ENCODE data around the gene MYH11.
"Not testable (repeated sequence)": the region's sequence is repeated elsewhere in the genome, so short reads cannot be mapped to it uniquely, and the experiment has no call there.

Gene MYH11

DNA sequence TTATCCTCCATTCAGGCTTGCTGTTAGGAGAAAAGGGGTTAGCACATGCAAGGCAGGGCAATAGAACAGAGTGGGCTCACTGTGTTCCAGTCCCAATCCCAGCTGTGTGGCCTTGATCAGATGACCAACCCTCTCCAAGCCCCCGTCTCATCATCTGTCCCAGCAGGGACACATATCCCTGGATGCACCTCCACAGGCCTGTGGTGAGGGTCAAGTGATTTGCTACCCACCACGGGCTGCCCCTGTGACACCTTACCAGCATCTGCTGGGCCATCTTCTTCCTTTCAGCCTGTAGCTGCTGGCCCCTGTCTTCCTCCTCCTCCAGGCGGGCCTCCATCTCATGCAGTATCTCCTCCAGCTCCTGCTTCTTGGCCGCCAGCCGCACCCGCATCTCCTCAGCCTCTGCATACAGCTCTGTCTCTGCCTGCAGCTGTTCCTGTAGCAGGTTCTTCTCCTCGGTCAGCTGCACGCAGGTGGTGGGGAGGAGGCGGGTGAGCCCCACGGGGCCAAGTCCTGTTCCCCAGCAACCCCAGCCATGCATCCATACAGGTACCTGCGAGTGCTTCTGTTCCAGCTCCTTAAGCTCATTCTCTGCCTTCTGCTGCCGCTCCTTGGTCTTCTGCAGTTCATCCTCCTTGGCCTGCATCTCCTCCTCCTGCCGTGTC lies 115.5 kb downstream of the MYH11 start:
- no peak overlapping the region for H3K9ac ChIP-seq (ENCODE audit: low read depth, low read length)
- H3K36me3 ChIP-seq (ENCODE audit: insufficient read depth, low read depth, low read length): no peaks in the 10 kb centered on the region
- H3K9me3 ChIP-seq (ENCODE audit: insufficient read depth, low read depth, low read length): no peaks in the 10 kb centered on the region
- H3K4me1 ChIP-seq (ENCODE audit: insufficient read depth, low read length): no peaks in the 10 kb centered on the region; the same call in 1 of the 2 replicates
- H3K27me3 ChIP-seq (ENCODE audit: insufficient read depth, low read length): no peaks in the 10 kb centered on the region
- no peak overlapping the region for H3K27ac ChIP-seq (ENCODE audit: low read length)
- no peak overlapping the region for H3K4me3 ChIP-seq (ENCODE audit: low read length)

DNA sequence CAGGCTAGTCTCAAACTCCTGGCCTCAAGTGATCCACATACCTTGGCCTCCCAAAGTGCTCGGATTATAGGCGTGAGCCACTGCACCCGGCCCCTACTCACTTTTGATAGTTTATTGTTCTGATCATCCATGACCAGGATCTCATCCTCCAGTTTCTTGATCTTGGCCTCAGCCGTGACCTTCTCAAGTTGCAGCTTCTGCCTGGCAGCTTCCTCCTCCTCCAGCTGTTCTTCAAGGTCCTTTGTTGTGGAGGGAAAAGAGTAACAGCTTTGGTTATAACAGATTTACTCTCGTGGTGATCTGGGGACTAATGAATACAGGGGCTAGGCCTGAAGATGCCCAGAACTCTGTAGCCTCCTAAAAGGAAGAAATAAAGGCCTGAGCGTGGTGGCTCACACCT lies 116.9 kb downstream of the MYH11 start:
- Histone ChIP-seq H3K4me1 (ENCODE audit: insufficient read depth, low read length) (no peaks in the 10 kb centered on the region; the same call in 1 of the 2 replicates), H3K4me3 (ENCODE audit: low read length) (no peak overlapping the region), H3K9ac (ENCODE audit: low read depth, low read length) (no peak overlapping the region), H3K27ac (ENCODE audit: low read length) (no peak overlapping the region), H3K36me3 (ENCODE audit: insufficient read depth, low read depth, low read length) (no peaks in the 10 kb centered on the region), H3K27me3 (ENCODE audit: insufficient read depth, low read length) (no peaks in the 10 kb centered on the region), H3K9me3 (ENCODE audit: insufficient read depth, low read depth, low read length) (no peaks in the 10 kb centered on the region)

DNA sequence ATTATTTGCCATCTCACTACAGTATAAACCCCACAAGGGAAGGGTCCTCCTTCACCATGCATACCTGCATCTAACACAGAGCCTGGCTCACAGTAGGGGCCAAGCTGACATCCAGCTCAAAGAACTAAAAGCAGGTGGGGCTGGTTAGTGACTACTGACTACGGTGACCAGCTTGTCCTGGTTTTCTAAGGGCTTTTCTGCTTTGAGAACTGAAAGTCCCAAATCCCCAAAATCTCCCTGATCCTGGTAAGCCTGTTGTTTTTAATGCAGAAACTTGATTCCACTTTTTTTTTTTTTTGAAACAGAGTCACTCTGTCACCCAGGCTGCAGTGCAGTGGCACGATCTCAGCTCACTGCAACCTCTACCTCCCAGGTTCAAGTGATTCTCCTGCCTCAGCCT lies 117.4 kb downstream of the MYH11 start:
- H3K9ac ChIP-seq (ENCODE audit: low read depth, low read length): no peak overlapping the region
- no peak overlapping the region for H3K4me3 ChIP-seq (ENCODE audit: low read length)
- H3K4me1 ChIP-seq (ENCODE audit: insufficient read depth, low read length): no peaks in the 10 kb centered on the region
- H3K27me3 ChIP-seq (ENCODE audit: insufficient read depth, low read length): no peaks in the 10 kb centered on the region
- no peaks in the 10 kb centered on the region for H3K9me3 ChIP-seq (ENCODE audit: insufficient read depth, low read depth, low read length)
- no peak overlapping the region for H3K27ac ChIP-seq (ENCODE audit: low read length)
- H3K36me3 ChIP-seq (ENCODE audit: insufficient read depth, low read depth, low read length): no peaks in the 10 kb centered on the region

DNA sequence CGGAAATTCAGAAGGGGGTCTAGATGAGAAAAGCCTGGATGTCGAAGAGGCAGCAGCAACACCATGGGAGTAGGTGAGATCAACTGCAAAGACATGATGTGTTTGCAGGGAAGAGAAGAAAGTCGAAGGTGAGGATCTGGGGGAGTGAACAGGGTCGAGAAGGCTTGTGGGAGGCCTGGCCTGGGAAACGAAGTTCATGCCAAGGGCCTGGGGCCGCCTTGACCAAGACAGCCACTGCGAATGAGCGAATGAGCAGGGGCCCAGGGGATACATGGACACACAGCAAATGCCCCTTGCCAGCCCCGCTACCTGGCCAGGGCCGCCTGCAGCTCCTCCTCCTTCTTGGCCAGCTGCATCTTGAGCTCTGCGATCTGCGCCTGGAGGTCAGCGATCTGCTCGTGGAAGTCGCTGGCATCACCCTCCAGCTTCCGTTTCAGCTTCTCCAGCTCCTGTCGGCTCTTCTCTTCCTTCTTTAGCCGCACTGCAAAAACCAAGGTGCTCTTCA lies 119.6 kb downstream of the MYH11 start:
- H3K27ac ChIP-seq (ENCODE audit: low read length): no peak overlapping the region

GRCh38 chr16:15736529-15736928 lies 120.3 kb downstream of the MYH11 start:
- no peak overlapping the region for H3K4me3 ChIP-seq (ENCODE audit: low read length)
- H3K9me3 ChIP-seq (ENCODE audit: insufficient read depth, low read depth, low read length): no peaks in the 10 kb centered on the region
- no peak overlapping the region for H3K9ac ChIP-seq (ENCODE audit: low read depth, low read length)
- H3K27me3 ChIP-seq (ENCODE audit: insufficient read depth, low read length): no peaks in the 10 kb centered on the region
- H3K36me3 ChIP-seq (ENCODE audit: insufficient read depth, low read depth, low read length): no peaks in the 10 kb centered on the region
- H3K4me1 ChIP-seq (ENCODE audit: insufficient read depth, low read length): no peaks in the 10 kb centered on the region
- no peak overlapping the region for H3K27ac ChIP-seq (ENCODE audit: low read length)

More for the DNA sequence above, 119.6 kb downstream of the MYH11 start:
- H3K4me1 ChIP-seq (ENCODE audit: insufficient read depth, low read length): no peaks in the 10 kb centered on the region
- no peak overlapping the region for H3K9ac ChIP-seq (ENCODE audit: low read depth, low read length)
- H3K4me3 ChIP-seq (ENCODE audit: low read length): no peak overlapping the region
- no peaks in the 10 kb centered on the region for H3K9me3 ChIP-seq (ENCODE audit: insufficient read depth, low read depth, low read length)
- no peaks in the 10 kb centered on the region for H3K27me3 ChIP-seq (ENCODE audit: insufficient read depth, low read length)
- no peaks in the 10 kb centered on the region for H3K36me3 ChIP-seq (ENCODE audit: insufficient read depth, low read depth, low read length)

- Histone ChIP-seq H3K27me3 (ENCODE audit: insufficient read depth, low read length) (no peaks in the 10 kb centered on the region), H3K9ac (ENCODE audit: low read depth, low read length) (no peak overlapping the region), H3K27ac (ENCODE audit: low read length) (no peak overlapping the region), H3K4me1 (ENCODE audit: insufficient read depth, low read length) (no peaks in the 10 kb centered on the region), H3K9me3 (ENCODE audit: insufficient read depth, low read depth, low read length) (no peaks in the 10 kb centered on the region), H3K4me3 (ENCODE audit: low read length) (no peak overlapping the region), H3K36me3 (ENCODE audit: insufficient read depth, low read depth, low read length) (no peaks in the 10 kb centered on the region)
Measured at GRCh38 chr16:15735610-15736009, 121.2 kb downstream of the MYH11 start.

GRCh38 chr16:15732416-15732815 lies 124.4 kb downstream of the MYH11 start:
- Histone ChIP-seq H3K36me3 (ENCODE audit: insufficient read depth, low read depth, low read length) (no peaks in the 10 kb centered on the region), H3K4me3 (ENCODE audit: low read length) (no peak overlapping the region), H3K9me3 (ENCODE audit: insufficient read depth, low read depth, low read length) (no peaks in the 10 kb centered on the region), H3K27ac (ENCODE audit: low read length) (no peak overlapping the region), H3K4me1 (ENCODE audit: insufficient read depth, low read length) (no peaks in the 10 kb centered on the region), H3K27me3 (ENCODE audit: insufficient read depth, low read length) (no peaks in the 10 kb centered on the region), H3K9ac (ENCODE audit: low read depth, low read length) (no peak overlapping the region)

GRCh38 chr16:15729152-15729551 lies 127.7 kb downstream of the MYH11 start:
- Histone ChIP-seq H3K27me3 (ENCODE audit: insufficient read depth, low read length) (no peaks in the 10 kb centered on the region), H3K27ac (ENCODE audit: low read length) (no peak overlapping the region), H3K9me3 (ENCODE audit: insufficient read depth, low read depth, low read length) (no peaks in the 10 kb centered on the region), H3K4me3 (ENCODE audit: low read length) (no peak overlapping the region), H3K9ac (ENCODE audit: low read depth, low read length) (no peak overlapping the region), H3K36me3 (ENCODE audit: insufficient read depth, low read depth, low read length) (peaks cover 10% of the 10 kb centered on the region), H3K4me1 (ENCODE audit: insufficient read depth, low read length) (no peaks in the 10 kb centered on the region)

DNA sequence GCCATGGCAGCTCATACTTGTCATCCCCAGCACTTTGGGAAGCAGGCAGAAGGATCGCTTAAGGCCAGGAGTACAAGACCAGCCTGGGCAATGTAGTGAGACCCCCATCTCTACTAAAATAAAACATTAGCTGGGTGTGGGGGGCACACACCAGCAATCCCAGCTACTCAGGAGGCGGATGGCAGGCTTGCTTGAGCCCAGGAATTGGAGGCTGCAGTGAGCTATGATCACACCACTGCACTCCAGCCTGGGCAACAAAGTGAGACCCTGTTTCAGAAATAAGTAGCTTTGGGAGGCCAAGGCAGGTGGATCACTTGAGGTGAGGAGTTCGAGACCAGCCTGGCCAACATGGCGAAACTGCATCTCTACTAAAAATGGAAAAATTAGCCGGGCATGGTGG lies 129.1 kb downstream of the MYH11 start:
- not testable (repeated sequence) for H3K4me1 ChIP-seq (ENCODE audit: insufficient read depth, low read length); H3K36me3 ChIP-seq (ENCODE audit: insufficient read depth, low read depth, low read length); H3K9me3 ChIP-seq (ENCODE audit: insufficient read depth, low read depth, low read length); H3K4me3 ChIP-seq (ENCODE audit: low read length); H3K27me3 ChIP-seq (ENCODE audit: insufficient read depth, low read length); H3K27ac ChIP-seq (ENCODE audit: low read length); H3K9ac ChIP-seq (ENCODE audit: low read depth, low read length)

GRCh38 chr16:15726715-15727114 lies 130.1 kb downstream of the MYH11 start:
- H3K27ac ChIP-seq (ENCODE audit: low read length): no peak overlapping the region
- no peaks in the 10 kb centered on the region for H3K4me1 ChIP-seq (ENCODE audit: insufficient read depth, low read length)
- H3K27me3 ChIP-seq (ENCODE audit: insufficient read depth, low read length): no peaks in the 10 kb centered on the region
- no peaks in the 10 kb centered on the region for H3K9me3 ChIP-seq (ENCODE audit: insufficient read depth, low read depth, low read length)
- H3K9ac ChIP-seq (ENCODE audit: low read depth, low read length): no peak overlapping the region
- H3K36me3 ChIP-seq (ENCODE audit: insufficient read depth, low read depth, low read length): peaks cover 10% of the 10 kb centered on the region
- H3K4me3 ChIP-seq (ENCODE audit: low read length): no peak overlapping the region

DNA sequence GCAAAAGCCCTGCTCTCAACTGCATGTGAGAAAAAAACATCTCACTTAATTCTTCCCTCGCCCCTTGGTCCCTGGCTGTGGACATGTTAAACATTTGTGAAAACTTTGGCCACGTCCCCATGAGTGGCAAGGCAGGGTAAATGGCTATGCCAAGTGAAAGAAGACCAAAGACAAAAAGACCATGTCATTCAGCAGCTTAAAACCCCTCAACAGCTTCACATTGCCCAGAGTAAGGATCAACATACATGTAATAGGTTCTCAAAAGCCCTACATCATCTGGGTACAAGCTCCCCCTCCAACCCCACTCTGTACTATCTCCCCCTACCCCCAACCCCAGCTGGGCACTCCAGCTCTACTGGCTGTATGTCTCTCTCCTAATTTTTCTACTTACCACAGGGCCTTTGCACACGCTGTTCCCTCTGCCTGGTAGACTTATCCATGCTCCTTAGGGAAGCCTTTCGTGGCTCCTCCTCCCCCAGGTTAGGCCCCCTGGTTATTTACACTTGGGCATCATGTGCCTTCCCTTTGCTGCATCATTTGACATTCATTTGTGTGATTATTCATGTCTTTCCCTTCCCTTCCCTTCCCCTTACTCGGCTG lies 131.1 kb downstream of the MYH11 start:
- no peaks in the 10 kb centered on the region for H3K4me1 ChIP-seq (ENCODE audit: insufficient read depth, low read length)
- no peaks in the 10 kb centered on the region for H3K9me3 ChIP-seq (ENCODE audit: insufficient read depth, low read depth, low read length)
- no peak overlapping the region for H3K27ac ChIP-seq (ENCODE audit: low read length)
- no peak overlapping the region for H3K9ac ChIP-seq (ENCODE audit: low read depth, low read length)
- H3K36me3 ChIP-seq (ENCODE audit: insufficient read depth, low read depth, low read length): peaks cover 10% of the 10 kb centered on the region
- no peaks in the 10 kb centered on the region for H3K27me3 ChIP-seq (ENCODE audit: insufficient read depth, low read length)
- H3K4me3 ChIP-seq (ENCODE audit: low read length): no peak overlapping the region

GRCh38 chr16:15723808-15724207 lies 133.0 kb downstream of the MYH11 start:
- no peak overlapping the region for H3K27ac ChIP-seq (ENCODE audit: low read length)
- no peaks in the 10 kb centered on the region for H3K4me1 ChIP-seq (ENCODE audit: insufficient read depth, low read length)
- no peak overlapping the region for H3K9ac ChIP-seq (ENCODE audit: low read depth, low read length)
- H3K36me3 ChIP-seq (ENCODE audit: insufficient read depth, low read depth, low read length): peaks cover 10% of the 10 kb centered on the region
- no peak overlapping the region for H3K4me3 ChIP-seq (ENCODE audit: low read length)
- H3K27me3 ChIP-seq (ENCODE audit: insufficient read depth, low read length): no peaks in the 10 kb centered on the region
- H3K9me3 ChIP-seq (ENCODE audit: insufficient read depth, low read depth, low read length): no peaks in the 10 kb centered on the region

Measured in iPS-20b (cell line).